NCI-H1436 treated with DMSO at 0.1 percent for 48 hours (cell line): Measurements from ENCODE around the gene ARID3A.

ENCODE experiments used
- DNase-seq: peaks from one replicate; lab custom pipeline; 2025; lab: John Stamatoyannopoulos, UW

Gene ARID3A

DNA sequence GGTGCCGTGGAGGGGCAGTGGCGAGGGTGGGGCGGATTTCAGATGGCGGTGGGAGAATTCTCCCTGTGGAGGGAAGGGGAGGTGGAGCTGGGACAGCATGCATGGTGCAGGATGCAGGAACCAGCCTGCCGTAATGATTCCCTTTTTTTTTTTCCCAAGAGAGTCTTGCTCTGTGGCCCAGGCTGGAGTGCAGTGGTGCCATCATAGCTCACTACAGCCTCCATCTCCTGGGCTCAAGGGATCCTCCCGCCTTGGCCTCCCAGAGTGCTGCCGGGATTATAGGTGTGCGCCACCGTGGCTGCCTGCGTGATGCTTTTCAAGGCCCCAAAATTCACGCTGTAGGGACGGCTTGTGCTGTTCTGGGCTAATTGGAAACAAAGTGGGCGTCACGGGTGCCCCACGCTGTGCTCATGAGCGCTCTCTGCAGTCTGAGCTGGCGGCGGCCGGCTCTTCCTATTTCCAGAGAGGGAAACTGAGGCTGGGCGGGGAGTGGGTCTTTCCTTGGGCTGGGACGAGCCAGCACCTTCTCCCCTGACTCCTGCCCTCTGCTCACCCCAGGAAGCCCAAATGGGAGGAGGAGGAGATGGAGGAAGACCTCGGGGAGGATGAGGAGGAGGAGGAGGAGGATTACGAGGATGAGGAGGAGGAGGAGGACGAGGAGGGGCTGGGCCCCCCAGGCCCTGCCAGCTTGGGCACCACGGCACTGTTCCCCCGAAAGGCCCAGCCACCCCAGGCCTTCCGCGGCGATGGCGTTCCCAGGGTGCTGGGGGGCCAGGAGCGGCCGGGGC lies 6.2 kb downstream of the ARID3A start:
- no peak for DNase-seq

DNA sequence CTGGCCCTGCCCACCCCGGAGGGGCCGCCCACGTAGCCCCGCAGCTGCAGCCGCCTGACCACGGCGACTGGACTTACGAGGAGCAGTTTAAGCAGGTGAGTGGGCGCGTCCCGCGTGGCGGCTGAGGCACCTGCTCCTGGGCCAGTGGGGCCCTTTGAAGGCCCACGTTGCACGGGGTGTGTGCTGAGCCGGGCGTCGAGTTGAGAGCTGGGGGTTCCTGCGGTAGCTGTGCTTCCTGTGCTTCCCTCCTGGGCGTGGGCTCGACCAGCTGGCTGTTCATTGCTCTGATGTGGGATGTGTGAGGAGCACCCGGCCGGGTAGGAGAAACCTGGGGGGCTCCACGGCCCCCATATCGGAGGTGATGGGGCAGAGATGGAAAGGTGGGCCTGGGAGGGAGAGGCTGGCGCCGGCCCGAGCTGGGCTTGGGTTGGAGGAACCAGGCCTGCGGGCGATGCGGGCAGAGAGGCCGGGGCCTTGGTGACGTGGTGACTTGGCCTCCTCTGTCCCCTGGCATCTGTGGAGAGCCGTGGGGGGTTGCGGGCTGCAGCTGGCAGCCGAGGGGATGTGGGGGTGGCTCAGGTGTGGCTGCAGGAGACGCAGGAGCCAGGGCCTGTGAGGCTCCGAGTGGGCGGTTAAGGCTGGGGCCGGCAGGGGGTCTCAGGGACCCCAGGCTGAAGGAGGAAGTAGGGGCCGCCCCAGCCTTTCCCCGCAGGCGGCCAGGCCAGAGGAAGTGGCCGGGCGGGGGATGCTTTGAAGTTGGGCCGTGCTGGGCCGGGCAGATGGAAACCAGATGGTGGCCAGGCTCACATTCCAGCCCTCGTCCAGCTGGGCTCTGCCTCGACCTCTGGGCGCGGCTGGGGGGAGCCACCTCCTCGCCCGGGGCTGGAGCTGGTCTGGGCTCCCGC lies 7.1 kb downstream of the ARID3A start:
- no peak for DNase-seq

DNA sequence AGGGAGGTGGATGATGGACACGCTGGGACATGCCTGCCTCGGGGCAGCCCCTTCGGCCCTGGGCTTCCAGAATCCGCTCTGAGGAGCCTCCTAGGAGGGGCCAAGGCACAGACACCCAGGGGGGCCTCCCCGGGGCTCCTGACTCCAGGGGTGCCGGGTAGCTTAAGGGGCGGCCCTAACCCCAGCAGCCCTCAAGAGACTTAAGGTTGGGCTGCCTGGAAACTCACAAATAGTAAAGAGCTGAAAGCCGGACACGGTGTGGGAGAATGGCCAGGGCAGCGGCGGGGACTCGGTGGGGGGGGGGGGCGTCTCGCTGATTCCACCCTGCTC lies 7.7 kb downstream of the ARID3A start:
- no peak for DNase-seq

DNA sequence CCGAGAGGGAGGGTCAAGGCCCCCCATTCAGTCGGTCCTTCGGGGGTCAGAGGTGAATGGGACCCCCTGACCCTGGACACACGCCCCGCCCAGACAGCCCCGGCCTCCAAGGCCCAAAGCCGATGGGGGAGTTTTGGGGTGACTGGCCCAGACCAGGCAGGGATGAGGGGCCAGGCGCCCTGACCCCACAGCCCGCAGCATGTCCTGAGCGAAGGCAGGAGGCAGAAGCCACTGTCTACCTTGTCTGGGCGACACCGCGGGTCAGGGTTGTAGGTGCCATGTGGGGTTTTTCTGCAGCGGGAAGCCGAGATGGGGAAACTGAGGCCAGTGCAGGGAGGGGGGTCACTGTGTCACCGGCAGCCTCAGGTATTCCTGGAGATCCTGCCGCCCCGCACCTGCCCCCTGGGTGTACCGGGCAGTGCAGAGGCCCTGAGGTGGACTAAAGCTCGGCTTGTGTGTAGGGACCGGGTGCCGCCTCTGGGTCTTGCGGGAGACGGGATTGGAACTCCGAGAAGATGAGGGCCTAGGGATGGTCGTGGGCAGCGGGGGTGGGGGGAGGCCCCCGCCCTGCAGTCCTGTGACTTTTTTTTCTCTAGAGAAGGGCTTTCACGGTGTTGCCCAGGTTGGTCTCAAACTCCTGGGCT lies 8.5 kb downstream of the ARID3A start:
- no peak for DNase-seq

DNA sequence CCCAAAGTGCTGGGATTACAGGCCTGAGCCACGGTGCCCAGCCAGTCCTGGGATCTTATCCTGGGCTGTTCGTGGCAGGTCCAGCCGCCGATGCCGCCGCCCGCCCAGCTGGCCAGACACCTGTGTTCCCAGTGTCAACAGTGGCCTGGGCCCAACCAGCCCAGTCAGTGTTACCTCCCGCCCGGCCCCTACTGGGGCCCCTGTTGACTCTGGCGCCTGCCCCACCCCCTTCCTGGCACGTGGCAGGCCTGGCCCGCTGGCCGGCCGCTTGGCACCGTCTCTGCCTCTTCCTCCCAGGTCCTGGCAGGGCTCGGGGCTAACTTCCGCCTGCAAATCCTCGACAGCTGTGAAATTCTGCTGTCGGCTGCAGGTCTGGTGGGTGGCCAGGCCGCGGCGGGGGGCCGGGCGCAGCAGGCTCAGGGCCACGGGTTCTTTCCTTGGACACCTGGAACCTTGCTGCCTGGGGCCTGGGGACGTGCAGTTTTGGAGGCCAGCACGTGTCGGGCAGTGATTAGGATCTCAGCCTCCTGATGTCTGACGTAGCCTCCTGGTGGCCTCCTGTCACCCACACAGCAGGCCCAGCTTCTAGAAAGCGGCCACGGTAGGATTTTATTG lies 9.1 kb downstream of the ARID3A start:
- no peak for DNase-seq

DNA sequence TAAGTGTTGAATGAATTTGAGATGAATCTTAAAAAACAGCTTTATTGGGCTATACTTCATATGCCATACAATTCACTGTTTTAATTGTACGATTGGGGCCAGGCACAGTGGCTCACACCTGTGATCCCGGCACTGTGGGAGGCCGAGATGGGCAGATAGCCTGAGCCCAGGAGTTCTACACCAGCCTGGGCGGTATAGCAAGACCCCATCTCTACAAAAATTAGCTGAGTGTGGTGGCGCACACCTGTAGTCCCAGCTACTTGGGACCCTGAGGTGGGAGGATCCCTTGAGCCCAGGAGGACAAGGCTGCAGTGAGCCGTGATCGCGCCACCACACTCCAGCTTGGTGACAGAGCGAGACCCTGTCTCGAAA lies 10.3 kb downstream of the ARID3A start:
- DNase-seq: no peak

DNA sequence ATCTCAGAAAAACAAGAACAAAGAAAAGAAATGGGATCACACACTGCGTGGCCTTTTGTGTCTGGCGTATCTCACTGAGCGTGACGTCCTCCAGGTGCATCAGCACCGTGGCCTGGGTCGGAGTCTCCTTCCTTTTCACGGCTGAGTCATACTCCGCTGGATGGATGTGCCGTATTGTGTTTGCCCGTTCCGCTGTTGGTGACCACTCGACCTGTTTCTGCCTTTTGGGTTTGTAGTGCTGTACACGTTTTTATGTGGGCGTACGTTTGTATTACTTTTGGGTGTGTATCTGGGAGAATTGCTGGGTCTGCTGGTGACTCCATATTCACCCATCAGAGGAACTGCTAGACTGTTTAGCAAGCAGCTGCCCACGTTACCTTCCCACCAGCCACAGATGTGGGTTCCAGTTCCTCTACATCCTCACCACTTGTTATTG lies 11.4 kb downstream of the ARID3A start:
- DNase-seq: no peak

DNA sequence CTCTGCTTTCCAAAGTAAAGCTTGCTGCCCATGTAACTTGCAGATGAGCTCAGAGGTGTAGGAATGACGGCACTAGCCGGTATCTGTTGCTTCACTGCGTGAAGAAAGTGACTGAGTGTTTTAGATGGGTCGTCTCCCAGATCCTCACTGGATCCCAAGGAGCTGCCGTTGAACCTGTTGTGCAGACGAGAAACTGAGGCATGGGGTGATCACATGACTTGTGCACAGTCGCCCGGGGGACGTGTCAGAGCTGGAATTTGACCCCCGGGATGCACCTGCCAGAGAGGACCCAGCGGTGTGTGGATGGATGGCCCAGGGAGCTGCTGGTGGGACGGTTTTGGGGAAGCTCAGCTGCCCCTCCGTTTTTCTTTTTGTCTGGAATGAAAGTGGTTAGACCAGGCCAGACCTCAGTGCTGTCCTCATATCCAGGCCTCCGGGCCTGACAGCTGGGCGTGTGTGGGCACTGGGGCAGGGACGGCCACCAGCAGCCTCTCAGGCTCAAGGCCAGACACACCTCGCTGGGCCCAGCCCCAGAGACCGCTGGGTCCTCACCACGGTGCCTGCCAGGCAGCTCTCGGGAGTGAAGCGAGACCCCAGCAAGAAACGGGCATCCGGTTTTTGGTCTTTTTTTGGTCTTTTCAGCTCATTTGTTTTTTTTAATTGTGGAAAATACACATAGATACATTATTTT lies 12.5 kb downstream of the ARID3A start:
- no peak for DNase-seq

DNA sequence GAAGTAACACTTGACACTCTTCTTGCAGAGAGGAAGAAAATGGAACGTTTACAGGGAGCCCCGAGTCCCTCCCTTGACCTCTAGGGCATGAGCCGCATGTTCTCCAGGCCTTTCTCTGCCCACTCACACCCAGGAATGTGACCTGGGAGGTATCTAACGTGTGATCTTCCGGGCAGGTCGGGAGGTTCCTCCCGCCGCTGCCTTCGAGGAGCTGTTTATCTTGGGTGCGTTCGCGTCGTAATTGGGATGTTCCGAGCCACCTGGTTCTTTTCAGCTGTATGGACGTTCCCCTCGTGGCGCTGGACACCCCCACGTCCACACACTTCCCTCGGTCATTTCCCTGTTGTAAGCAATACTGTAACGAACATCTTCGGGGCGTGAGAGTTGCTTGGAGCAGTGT lies 13.6 kb downstream of the ARID3A start:
- no peak for DNase-seq

DNA sequence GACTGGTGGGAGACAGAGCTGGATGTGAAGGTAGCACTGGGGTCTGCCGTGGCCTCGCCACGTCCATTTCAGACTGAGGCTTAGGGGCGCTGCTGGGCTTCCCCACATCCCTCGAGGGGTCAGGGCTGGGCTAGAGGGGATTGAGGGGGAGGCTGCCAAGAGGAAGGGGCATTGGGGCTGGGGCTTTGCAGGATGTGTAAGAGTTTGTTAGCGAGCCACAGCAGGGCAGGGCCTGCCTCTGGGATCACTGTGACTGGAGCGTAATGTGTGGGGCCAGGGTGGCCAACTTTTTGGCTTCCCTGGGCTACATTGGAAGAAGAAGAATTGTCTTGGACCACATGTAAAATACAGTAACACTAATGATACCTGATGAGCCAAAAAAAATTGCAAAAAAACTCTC lies 14.1 kb downstream of the ARID3A start:
- no peak for DNase-seq

DNA sequence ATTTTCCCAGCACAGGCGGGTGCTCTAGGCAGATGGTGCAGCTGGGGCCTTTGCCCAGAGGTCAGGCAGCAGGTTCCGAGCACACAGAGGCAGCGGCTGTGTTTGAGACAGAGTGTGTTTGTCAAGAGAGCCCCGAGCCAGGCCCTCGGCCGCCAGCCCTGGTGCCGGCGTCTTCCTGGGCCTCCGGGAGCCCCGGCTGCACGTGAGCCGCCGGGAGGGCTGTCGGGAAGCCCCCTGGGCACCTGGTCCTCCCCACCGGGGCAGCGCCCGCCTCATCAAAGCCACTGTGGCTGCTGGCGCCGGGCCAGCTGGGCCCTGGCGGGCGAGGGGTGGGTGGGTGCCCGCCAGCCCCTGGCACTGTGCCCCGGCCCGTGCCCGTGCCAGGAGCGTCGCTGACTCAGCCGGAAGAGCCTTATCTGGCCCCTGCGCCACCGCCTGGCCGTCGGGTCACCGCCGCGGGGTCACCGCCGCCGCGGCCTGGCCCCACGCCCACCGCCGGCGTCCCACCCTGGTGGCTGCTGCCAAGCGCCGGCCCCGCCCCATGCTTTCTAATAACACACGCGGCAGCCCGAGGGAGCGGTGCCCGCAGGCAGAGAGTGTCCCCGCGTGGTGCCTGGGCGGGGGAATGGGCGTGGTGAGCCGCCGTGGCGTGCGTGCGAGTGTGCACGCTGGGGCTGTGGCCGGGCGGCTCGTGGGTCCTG lies 14.9 kb downstream of the ARID3A start:
- no peak for DNase-seq

DNA sequence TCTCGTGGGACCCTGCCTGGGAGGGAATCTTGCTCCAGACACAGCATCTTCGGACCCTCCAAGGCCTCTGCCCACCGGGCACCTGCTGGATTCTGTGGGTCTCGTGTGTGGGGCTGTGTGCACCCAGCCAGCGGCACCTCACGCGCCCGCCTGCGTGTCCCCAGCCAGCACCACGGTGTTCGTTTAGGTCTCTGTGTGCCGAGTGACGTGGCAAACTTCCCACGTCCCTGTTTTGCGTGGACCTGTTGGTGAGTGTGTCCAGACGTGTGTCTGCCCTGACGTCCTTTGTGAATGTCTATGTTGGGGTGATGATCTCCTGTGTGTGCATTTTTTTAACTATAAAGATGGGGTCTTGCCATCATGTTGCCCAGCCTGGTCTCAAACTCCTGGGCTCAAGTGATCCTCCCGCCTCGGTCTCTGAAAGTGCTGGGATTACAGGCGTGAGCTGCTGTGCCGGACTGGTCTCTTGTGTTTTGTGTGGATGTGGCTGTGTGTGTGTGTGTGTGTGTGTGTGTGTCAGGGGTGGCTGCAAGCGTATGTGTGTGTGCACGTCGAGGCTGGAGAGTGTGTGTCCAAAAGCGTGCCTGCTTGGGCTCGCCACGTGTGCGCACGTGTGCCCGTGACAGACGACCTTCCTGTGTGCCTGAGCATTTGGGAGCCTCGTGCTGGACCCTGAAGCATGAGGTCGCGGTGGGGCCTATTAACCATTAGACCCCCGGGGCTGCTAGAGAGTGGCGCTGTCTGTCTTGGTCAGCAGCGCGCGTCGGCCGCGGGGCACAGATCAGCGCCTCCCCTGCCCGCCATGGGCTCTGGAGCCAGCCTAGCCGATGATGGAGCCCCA lies 15.7 kb downstream of the ARID3A start:
- no peak for DNase-seq

DNA sequence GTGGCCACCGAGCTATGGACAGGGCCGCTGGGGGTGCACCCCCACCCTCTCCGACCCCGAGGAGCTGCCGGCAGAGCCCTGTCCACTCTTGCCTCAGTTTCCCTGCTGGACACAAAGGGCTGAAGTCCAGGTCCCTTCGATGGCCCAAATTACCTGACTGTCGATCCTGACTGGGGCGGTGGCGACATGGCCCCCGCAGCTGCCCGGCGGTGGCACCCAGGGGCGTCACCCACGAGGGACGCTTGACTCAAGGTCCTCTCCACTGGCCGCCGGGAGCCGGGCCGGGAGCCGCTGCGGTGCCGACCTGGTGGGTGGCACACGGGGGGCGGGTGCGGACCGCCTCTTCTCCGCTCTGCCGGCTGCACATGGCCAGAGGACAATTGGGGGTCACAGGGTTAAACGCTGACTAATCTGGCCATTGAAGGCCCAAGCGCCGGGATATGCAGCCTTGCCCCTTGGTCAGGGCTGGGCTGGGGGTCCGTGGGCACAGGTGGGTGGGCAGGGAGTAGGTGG lies 16.4 kb downstream of the ARID3A start:
- DNase-seq: no peak

DNA sequence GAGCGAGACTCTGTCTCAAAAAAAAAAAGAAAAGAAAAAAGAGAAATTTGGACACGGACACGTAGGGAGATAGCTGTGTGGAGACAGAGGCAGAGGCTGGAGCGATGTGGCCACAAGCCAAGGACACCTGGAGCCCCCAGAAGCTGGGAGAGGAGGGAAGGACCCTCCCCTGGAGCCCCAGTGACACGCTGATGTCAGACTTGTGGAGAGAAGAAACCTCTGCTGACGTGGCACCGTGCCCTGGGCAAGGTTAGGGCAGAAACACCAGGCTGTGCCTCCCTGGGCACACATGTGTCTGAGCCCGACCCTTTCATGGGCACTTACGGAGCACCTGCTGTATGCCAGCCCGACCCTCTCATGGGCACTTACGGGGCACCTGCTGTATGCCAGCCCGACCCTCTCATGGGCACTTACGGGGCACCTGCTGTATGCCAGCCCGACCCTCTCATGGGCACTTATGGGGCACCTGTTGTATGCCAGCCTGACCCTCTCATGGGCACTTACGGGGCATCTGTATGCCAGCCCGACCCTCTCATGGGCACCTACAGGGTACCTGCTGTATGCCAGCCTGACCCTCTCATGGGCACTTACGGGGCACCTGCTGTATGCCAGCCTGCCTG lies 17.8 kb downstream of the ARID3A start:
- DNase-seq: no peak

DNA sequence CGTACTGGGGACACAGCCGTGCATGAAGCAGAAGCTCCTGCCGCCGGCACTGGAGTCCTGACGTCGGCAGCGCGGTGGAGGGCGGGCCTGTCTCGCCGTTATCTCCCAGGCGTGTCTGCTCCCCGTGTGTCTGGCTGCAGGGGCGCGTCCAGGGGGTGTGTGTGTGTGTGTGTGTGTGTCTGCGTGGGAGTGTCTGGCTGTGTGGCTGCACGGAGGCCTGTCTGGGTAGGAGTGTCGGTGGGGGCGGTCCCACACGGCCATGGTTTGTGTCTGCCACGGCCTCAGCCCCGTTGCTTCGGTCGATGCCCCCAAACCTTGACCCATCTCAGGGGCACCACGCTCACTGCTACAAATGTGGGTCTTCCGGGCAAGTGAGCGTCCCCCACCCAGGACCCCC lies 18.3 kb downstream of the ARID3A start:
- no peak for DNase-seq

DNA sequence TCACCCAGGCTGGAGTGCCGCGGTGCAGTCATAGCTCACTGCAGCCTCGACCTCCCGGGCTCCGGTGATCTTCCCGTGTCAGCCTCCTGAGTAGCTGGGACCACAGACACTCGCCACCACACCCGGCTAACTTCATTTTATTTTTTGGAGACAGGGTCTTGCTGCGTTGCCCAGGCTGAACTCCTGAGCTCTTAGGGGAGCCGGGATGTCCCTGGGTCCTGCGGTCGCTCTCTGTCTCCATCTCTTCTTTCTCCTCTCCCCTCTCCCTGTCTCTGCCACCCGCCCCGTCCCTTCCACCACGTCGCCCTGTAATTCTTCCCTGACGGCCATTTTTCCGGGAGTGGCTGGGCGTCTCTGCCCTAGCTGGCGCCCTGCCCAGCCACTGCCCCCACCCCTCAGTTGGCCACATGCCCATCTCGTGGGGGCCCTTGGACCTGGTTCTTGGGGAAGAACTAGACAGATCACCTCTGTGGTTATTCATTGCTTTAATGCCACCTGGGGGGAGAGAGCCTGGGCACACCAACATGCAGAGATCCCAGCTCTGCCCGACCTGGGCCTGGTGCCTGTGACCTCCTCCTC lies 18.9 kb downstream of the ARID3A start:
- no peak for DNase-seq

DNA sequence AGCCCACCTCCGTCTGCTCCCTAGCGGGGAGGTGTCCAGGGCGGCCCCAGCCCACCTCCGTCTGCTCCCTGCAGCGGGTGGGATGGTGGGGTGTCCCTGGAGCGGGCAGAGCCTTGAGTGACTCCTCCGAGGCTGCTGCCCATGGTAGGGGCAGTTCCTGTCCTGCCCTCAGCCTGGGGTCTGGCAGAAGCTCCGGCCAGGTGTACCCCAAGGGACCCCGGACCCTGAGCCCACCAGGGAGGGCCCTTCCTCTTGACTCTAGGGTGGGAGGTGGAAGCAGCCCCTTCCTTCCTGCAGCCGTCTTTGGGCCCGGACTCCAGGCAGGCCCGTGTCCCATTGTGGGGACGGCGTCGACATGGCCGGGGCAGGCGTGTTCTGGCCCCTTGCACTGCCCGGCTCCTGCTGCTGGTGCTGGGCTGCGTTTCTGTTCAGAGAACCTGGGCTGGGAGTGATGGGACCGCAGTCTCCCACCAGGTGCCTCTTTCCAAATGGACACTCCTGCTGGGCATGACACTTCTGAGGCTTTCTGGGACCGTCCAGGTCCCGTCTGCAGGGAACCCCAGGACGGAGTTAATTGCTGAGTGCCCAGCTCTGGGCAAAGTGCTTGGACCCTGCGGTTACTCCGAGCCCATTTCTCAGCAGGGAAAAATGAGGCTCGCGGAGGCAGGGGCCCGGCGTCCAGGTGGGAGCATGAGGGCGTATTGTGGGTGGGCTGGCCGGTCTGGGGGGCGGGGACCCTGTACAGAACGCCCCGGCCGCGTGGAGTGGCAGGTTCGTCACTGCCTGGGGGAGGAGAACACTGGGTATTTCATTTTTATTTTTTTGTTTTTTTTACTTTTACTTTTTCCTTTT lies 19.8 kb downstream of the ARID3A start:
- no peak for DNase-seq

DNA sequence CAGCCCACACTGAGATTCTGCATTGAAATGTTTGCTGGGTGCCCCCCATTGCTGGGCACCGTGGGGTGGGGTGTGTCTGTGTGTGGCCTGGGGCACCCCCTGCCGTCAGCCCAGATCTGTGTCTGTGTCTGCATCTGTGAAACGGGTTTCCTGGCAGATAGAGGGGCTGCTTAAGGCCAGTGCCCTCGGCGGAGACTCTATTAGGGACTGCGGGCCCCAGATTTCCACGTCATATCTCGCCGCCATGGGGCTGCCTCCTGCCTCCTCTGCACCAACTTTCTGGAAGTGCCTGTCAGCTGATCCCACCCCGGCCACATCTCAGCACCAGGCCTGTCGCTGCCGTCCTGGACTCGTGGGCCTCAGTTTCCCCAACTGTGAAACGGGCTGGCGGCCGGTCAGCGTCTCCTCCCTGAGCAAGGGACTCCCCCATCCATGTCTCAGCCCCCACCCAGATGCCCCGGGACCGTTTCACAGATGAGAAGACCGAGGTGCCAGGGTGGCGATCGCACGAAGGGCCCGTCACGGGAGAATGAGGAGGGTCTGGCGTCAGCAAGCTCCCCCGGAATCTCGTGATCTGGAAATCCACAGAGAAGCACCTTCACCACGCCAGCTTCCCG lies 21.4 kb downstream of the ARID3A start:
- no peak for DNase-seq
